SK-N-SH treated with all-trans-retinoic acid at 6 μM for 48 hours (cell line): ENCODE data around the gene TEX2.

Experiments
- ATAC-seq: fragments of 200-7000 bp; cut with Tn5 transposase; 3 replicates; pipeline ENCODE4 v1.9.1; 2020; ENCODE audit warnings: mild to moderate bottlenecking, moderate library complexity
- ARNTL ChIP-seq: fragments of 450-650 bp; formaldehyde crosslinking; IDR thresholded peaks from 2 replicates; pipeline ENCODE4 v1.5.0; 2020; ENCODE audit warnings: low read depth, mild to moderate bottlenecking, moderate library complexity, borderline replicate concordance
- CREB5 ChIP-seq: fragments of 250-450 bp; sonication (Bioruptor Pico); IDR thresholded peaks from 2 replicates; pipeline ENCODE4 v1.5.1; 2020; ENCODE audit warnings: low read depth, mild to moderate bottlenecking, moderate library complexity
- CSDC2 ChIP-seq: fragments of 250-450 bp; sonication (Bioruptor Pico); IDR thresholded peaks from 2 replicates; pipeline ENCODE4 v1.5.0; 2020; ENCODE audit warnings: mild to moderate bottlenecking, moderate library complexity
- CSRNP3 ChIP-seq: fragments of 250-450 bp; sonication (Bioruptor Pico); IDR thresholded peaks from 2 replicates; pipeline ENCODE4 v1.5.1; 2021; ENCODE audit warnings: mild to moderate bottlenecking, moderate library complexity
- ESRRG ChIP-seq: fragments of 250-450 bp; sonication (Bioruptor Pico); IDR thresholded peaks from 2 replicates; pipeline ENCODE4 v1.6.1; 2021; ENCODE audit warnings: mild to moderate bottlenecking
- GLIS3 ChIP-seq: fragments of 250-450 bp; sonication (Bioruptor Pico); IDR thresholded peaks from 2 replicates; pipeline ENCODE4 v1.5.0; 2020; ENCODE audit warnings: mild to moderate bottlenecking, moderate library complexity
- ISL1 ChIP-seq: fragments of 250-450 bp; sonication (Bioruptor Pico); IDR thresholded peaks from 2 replicates; pipeline ENCODE4 v2.1.2; 2022; ENCODE audit warnings: mild to moderate bottlenecking, moderate library complexity
- OSR1 ChIP-seq: fragments of 250-450 bp; sonication (Bioruptor Pico); IDR thresholded peaks from 2 replicates; pipeline ENCODE4 v1.8.0; 2022; ENCODE audit warnings: moderate library complexity, mild to moderate bottlenecking, inconsistent platforms
- PATZ1 ChIP-seq: fragments of 250-450 bp; sonication (Bioruptor Pico); IDR thresholded peaks from 2 replicates; pipeline ENCODE4 v1.8.0; 2020; ENCODE audit warnings: mild to moderate bottlenecking, moderate library complexity, borderline replicate concordance
- POU6F1 ChIP-seq: fragments of 250-450 bp; sonication (Bioruptor Pico); IDR thresholded peaks from 2 replicates; pipeline ENCODE4 v1.8.0; 2021; ENCODE audit warnings: low read depth, mild to moderate bottlenecking, moderate library complexity, borderline replicate concordance
- PPARA ChIP-seq: fragments of 250-450 bp; sonication (Bioruptor Pico); IDR thresholded peaks from 2 replicates; pipeline ENCODE4 v1.5.0; 2020; ENCODE audit warnings: mild to moderate bottlenecking, borderline replicate concordance
- SNAI2 ChIP-seq: fragments of 250-450 bp; sonication (Bioruptor Pico); IDR thresholded peaks from 2 replicates; pipeline ENCODE4 v1.5.0; 2020; ENCODE audit warnings: mild to moderate bottlenecking, moderate library complexity
- TCF4 ChIP-seq: fragments of 250-450 bp; sonication (Bioruptor Pico); IDR thresholded peaks from 2 replicates; pipeline ENCODE4 v1.8.0; 2021; ENCODE audit warnings: mild to moderate bottlenecking, moderate library complexity, borderline replicate concordance
- TOX ChIP-seq: fragments of 250-450 bp; sonication (Bioruptor Pico); IDR thresholded peaks from 2 replicates; pipeline ENCODE4 v1.8.0; 2021; ENCODE audit warnings: mild to moderate bottlenecking, moderate library complexity, borderline replicate concordance
- TSHZ2 ChIP-seq: fragments of 250-450 bp; sonication (Bioruptor Pico); IDR thresholded peaks from 2 replicates; pipeline ENCODE4 v1.5.0; 2020; ENCODE audit warnings: mild to moderate bottlenecking, moderate library complexity
- ZC3H10 ChIP-seq: fragments of 250-450 bp; sonication (Bioruptor Pico); IDR thresholded peaks from 2 replicates; pipeline ENCODE4 v1.5.1; 2021; ENCODE audit warnings: mild to moderate bottlenecking, moderate library complexity
- ZFP3 ChIP-seq: fragments of 250-450 bp; sonication (Bioruptor Pico); IDR thresholded peaks from 2 replicates; pipeline ENCODE4 v1.5.0; 2020; ENCODE audit warnings: mild to moderate bottlenecking, moderate library complexity
- ZFP30 ChIP-seq: fragments of 450-650 bp; formaldehyde crosslinking; IDR thresholded peaks from 2 replicates; pipeline ENCODE4 v1.5.0; 2022; ENCODE audit warnings: mild to moderate bottlenecking, moderate library complexity
- ZNF565 ChIP-seq: fragments of 450-650 bp; formaldehyde crosslinking; conservative IDR thresholded peaks from 2 replicates; pipeline ENCODE4 v1.5.0; 2020; ENCODE audit warnings: low read depth, mild to moderate bottlenecking, moderate library complexity
- ZNF70 ChIP-seq: fragments of 450-650 bp; formaldehyde crosslinking; IDR thresholded peaks from 2 replicates; pipeline ENCODE4 v1.5.0; 2020; ENCODE audit warnings: mild to moderate bottlenecking, moderate library complexity
- ZNF8 ChIP-seq: fragments of 450-650 bp; formaldehyde crosslinking; IDR thresholded peaks from 2 replicates; pipeline ENCODE4 v1.5.0; 2020; ENCODE audit warnings: mild to moderate bottlenecking, moderate library complexity

TEX2 gene

GRCh38 chr17:64263000-64263766 lies at the start of gene TEX2:
TSS of gene TEX2 (minus strand) at chr17:64263260. CDS start at chr17:64214217, 49,043 bp downstream.
- no peak for TF ChIP-seq ZNF70 (CRISPR knock-in tag)
- no peak for TF ChIP-seq GLIS3
- TF ChIP-seq TSHZ2 (CRISPR knock-in tag), result 0 out of 2 replicates have a peak, but pooled peaks have one; percentile 27
- ATAC-seq, result peak; percentile 85

GRCh38 chr17:64309710-64310109 lies 46.6 kb upstream of the TEX2 start:
- no peak for TF ChIP-seq GLIS3
- no peak for TF ChIP-seq ZNF565 (CRISPR knock-in tag)
- TF ChIP-seq ZNF70 (CRISPR knock-in tag), result no peak
- no peak for TF ChIP-seq OSR1 (CRISPR knock-in tag)
- no peak for TF ChIP-seq ARNTL (CRISPR knock-in tag)
- TF ChIP-seq TSHZ2 (CRISPR knock-in tag), result no peak
- no peak for TF ChIP-seq TOX (CRISPR knock-in tag)
- no peak for ATAC-seq

GRCh38 chr17:64309021-64309420 lies 46.0 kb upstream of the TEX2 start:
- no peak for ATAC-seq
- TF ChIP-seq CREB5, result no peak
- TF ChIP-seq PATZ1 (CRISPR knock-in tag), result no peak
- TF ChIP-seq SNAI2, result no peak
- TF ChIP-seq OSR1 (CRISPR knock-in tag), result no peak
- TF ChIP-seq ZNF565 (CRISPR knock-in tag), result no peak
- TF ChIP-seq CSDC2 (CRISPR knock-in tag), result no peak
- no peak for TF ChIP-seq POU6F1 (CRISPR knock-in tag)
- TF ChIP-seq ISL1, result no peak
- TF ChIP-seq PPARA, result no peak
- no peak for TF ChIP-seq ZFP3 (CRISPR knock-in tag)
- TF ChIP-seq TOX (CRISPR knock-in tag), result no peak
- no peak for TF ChIP-seq TCF4 (CRISPR knock-in tag)
- no peak for TF ChIP-seq ZNF8
- TF ChIP-seq ZFP30, result no peak
- TF ChIP-seq ZC3H10, result no peak
- TF ChIP-seq ZNF70 (CRISPR knock-in tag), result no peak
- TF ChIP-seq TSHZ2 (CRISPR knock-in tag), result no peak
- no peak for TF ChIP-seq CSRNP3 (CRISPR knock-in tag)
- no peak for TF ChIP-seq ESRRG (CRISPR knock-in tag)
